C4-2B (cell line): ENCODE results near the gene KYNU.

ENCODE experiments used
- H3K27ac ChIP-seq: fragments of 450-650 bp; 2 replicates; pipeline ENCODE4 v1.5.1; 2017
- CTCF ChIP-seq: fragments of 450-650 bp; conservative IDR thresholded peaks from 2 replicates; pipeline ENCODE4 v1.5.1; 2017; ENCODE audit warnings: mild to moderate bottlenecking
- ZFX ChIP-seq: fragments of 450-650 bp; IDR thresholded peaks from 2 replicates; pipeline ENCODE4 v1.6.1; 2017

The KYNU gene

GRCh38 chr2:142877216-142877838 lies at the start of gene KYNU:
KYNU (plus strand) TSS chr2:142877664; CDS start chr2:142885368, 7,704 bp downstream.
- TF ChIP-seq CTCF (peak; percentile 8; the same call in 1 of the 2 replicates), ZFX (no peak)

GRCh38 chr2:142834021-142834420 lies 43.4 kb upstream of the KYNU start:
- TF ChIP-seq ZFX (no peak), CTCF (no peak)
- H3K27ac ChIP-seq = no peak overlapping the region

More at GRCh38 chr2:142877216-142877838, at the start of gene KYNU:
- no peak within 1 kb of the TSS for H3K27ac ChIP-seq

GRCh38 chr2:142840436-142840835 lies 37.0 kb upstream of the KYNU start:
- no peak overlapping the region for H3K27ac ChIP-seq
- TF ChIP-seq ZFX (no peak), CTCF (no peak)

- no peak overlapping the region for H3K27ac ChIP-seq
- no peak for TF ChIP-seq ZFX
- no peak for TF ChIP-seq CTCF
Observed at GRCh38 chr2:142841788-142842187, 35.7 kb upstream of the KYNU start.

GRCh38 chr2:142842369-142842768 lies 35.1 kb upstream of the KYNU start:
- no peak for TF ChIP-seq CTCF
- TF ChIP-seq ZFX = no peak

GRCh38 chr2:142843731-142844130 lies 33.7 kb upstream of the KYNU start:
- TF ChIP-seq CTCF = no peak
- no peak for TF ChIP-seq ZFX
- H3K27ac ChIP-seq = no peak overlapping the region

More at GRCh38 chr2:142842369-142842768, 35.1 kb upstream of the KYNU start:
- H3K27ac ChIP-seq = no peak overlapping the region

GRCh38 chr2:142848023-142848606 lies 29.3 kb upstream of the KYNU start:
- H3K27ac ChIP-seq = no peak overlapping the region
- TF ChIP-seq CTCF (no peak), ZFX (no peak)
